ENCODE data around the gene IQGAP2.
A peak's percentile ranks its signal among the peaks of the same experiment; 100 is the strongest.

Gene IQGAP2

DNA sequence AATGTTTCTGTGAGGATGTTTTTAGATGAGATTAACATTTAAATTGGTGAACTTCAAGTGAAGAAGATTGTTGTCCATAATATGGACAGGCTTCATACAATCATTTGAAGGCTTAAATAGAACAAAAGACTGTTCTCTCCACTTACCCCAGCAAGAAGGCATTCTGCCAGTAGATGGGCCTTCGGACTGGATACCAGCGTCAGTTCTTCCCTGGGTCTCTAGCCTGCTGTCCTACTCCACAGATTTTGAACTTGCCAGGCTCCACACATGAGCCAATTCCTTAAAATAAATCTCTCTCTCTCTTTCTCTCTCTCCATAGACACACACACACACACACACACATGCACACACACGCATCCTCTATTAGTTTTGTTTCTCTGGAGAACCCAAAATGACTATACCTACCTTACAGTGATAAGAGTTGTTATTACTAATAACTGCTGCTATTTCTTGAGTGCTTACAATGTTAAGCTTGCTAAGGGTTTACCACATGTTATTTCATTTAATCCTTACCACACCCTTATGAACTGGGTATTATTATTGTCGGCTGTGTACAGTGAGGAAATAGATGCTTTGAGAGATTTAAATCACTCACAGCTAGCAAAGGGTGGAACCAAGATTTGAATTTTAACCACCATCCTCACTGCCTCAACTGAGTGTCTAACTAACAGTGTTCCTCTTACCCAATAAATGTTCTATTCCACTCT lies 19.8 kb upstream of the IQGAP2 start:
- no peak for DNase-seq (ENCODE audit: low spot score)

DNA sequence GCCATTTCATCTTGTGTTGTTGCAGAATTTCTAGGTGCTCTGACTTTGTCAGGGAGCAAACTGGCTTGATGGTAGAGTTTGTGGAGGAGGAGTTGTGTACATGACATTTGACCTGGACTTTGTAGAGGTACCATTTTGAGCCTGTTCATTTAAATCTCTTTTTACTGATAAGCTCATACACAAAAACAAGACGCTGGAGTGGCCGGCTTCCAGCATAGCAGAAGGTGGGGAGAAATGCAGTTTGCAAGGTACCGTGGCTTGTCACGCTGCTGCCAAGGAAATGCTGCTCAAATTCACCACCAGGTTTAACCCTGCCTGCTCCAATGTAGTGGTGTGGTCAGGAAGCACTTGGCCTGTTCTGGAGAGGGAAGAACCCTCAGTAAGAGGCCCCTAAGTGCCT lies 18.9 kb upstream of the IQGAP2 start:
- DNase-seq (ENCODE audit: low spot score), result no peak

DNA sequence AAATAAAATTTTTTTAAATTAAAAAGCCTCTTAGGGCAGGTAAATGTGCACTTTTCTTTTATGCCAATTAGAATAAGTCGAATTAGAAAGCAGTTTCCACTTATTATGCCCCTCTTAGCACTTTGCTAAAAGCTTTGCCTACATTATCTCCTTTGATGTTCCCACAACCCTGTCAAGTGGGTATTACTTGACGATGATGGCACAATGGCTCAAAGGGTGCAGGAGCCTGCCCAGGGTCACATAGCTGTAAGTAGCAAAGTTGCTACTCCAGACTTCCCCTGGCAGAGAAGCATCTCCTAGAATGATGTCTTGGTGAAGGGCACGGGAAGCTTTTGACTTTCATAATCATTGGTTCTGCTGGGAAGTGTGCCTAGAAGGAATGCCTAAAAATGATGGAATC lies 18.4 kb upstream of the IQGAP2 start:
- no peak for DNase-seq (ENCODE audit: low spot score)

DNA sequence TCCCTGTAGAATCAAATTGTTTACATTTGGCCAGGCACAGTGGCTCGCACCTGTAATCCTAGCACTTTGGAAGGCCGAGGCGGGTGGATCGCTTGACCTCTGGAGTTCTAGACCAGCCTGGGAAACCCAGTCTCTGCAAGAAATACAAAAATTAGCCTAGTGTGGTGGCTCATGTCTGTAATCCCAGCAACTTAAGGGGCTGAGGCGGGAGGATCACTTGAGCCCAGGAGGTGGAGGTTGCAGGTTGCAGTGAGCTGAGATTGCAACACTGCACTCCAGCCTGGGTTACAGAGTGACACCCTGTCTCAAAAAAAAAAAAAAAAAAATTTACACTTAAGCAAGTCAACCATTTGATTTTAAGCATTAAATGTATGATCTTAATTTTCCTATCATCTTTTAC lies 17.5 kb upstream of the IQGAP2 start:
- no peak for DNase-seq (ENCODE audit: low spot score)

DNA sequence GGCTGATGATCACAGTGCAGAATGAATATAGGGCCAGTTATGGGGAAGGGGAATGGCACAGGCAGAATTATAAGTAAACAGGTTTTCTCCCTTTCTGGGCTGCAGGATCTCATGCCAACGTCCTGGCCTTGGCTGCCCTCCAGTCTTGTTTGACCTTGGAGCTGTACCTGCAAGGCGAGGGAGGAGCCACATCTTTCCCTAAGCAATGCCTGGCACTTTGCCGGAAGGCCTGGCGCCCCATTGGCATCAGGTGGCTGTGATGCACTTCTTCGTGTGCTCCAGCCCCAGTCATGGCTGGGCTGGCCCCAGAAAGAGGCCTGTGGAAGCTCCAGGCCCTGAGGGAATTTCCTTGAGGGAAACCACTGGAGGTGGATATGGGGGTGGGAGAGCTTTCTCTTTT lies 16.7 kb upstream of the IQGAP2 start:
- no peak for DNase-seq (ENCODE audit: low spot score)

DNA sequence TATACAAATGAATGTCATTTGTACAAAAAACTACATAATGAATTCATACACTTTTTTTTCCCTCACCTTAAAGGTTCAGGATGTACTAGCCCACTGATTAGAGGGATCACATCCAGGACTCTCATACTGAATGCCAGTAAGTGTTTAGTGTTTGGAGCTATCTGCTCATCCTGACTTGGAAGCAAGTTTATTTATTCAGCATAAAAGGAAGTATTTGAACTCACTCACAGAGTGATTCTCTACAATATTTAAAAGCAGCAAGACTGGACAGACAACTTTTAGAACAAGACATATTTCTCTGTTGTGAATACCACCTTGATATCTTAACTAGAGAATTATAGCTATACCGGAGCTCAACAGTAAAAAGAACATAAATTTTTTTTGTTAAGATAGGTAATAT lies 14.8 kb upstream of the IQGAP2 start:
- DNase-seq (ENCODE audit: low spot score), result no peak

DNA sequence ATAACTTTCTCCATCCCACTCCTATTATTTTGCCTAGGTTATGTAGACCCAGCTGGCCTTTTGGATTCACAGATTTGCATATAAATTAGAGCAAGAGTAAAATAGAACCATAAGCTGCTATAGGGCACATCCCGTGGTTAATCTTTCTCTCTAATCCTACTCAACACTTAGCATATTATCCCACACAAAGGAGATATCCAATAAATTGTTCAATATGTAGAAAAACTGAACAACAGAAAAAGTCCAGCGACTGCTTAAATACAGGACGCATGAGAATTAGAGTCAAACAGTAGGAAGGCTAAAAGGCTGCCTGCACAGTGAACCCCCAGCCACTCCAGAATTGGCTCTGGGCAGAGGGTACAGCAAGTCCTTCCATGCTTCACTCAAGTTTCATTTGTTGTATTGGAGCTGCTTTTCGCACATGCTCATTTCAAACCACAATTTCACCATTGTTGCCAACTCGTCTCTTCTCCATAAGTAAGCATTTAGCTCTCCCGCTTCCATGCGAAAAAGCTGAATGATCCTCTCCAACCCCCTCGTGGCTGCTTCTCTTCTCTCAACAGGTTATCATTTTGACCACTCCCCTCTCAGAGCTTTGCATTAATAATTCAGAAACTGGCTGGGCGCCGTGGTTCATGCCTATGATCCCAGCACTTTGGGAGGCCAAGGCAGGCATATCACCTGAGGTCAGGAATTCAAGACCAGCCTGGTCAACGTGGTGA lies 14.1 kb upstream of the IQGAP2 start:
- DNase-seq (ENCODE audit: low spot score), result no peak

DNA sequence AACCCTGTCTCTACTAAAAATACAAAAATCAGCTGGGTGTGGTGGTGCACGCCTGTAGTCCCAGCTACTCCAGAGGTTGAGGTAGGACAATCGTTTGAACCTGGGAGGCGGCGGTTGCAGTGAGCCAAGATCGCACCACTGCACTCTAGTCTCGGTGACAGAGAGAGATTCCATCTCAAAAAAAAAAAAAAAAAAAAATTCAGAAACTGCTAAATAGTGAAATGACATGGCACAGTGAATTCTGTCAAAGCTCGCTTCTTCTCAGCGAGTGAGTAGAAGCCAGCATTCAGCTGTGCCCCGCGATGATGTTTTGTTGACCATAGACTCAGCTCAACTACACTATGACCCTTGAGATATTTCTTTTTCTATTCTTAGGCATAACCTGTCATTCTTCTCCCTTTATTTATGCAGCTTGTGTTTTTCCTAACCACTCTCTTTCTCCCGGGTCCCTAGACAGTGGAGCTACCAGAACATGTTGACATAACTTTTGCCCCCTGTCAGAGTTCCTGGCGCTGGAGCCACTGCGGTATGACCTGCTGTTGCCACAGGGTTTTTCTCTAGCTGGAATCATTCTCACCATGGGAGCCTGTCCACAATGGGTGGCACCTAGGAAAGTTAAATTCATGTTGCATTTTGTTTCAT lies 13.5 kb upstream of the IQGAP2 start:
- no peak for DNase-seq (ENCODE audit: low spot score)

DNA sequence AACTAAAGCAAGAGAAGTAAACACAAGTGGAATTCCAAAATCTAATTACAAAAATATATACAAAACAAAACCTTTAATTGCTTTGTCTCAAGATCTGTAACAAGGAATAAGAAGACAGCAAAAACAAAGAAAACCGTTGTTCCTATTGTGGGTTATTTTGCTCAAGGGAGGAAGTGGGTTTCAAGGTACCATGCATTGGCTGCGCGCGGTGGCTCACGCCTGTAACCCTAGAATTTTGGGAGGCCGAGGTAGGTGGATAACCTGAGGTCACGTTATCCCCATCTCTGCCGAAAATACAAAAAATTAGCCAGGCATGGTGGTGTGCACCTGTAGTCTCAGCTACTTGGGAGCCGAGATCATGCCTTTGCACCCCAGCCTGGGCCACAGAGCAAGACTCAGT lies 12.1 kb upstream of the IQGAP2 start:
- DNase-seq (ENCODE audit: low spot score), result no peak

DNA sequence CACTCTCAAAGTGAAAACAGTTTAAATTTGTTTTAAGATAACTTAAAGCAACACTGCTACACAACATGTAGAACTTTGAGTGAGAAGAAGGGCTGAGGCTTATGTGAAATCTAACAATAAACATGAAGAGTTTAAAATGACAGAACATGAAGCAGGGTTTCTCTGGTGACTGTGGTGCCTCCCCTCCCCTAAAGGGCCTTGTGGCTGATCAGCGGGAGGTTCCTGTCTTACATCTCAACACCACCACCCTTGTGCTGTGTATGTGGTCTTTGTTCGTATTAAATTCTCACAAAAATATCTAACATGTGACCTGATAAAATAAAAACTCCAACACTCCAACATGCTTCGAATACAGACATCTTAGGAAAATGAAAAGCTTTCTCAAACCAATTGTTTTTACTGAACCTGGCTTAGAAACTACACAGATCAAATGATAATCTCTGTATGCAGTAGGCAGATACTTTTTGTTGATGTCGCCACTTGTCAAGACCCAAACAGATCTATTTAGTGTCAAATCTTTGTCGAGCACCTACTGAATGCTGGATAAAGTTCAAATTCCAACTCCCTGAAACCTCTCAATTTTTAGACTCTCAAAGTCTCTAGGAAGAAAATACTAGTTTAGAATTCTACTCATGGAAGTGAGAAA lies 9.9 kb upstream of the IQGAP2 start:
- DNase-seq (ENCODE audit: low spot score), result no peak

DNA sequence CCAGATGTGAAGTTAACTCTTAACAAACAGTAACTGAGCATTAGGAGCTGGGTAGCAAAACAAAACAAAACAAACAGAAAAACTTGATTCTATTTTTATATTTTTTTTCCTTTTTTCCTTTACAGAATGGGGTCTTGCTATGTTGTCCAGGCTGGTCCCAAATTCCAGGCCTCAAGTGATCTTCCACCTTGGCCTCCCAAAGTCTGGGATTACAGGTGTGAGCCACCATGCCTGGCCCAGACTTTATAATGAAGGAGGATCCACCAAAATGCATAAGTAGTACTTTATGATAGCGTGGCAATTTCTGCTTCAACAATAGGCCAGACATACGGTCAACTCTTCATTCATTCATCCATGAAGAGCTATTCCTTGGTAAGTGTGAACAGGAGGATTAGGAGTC lies 5.9 kb upstream of the IQGAP2 start:
- no peak for DNase-seq (ENCODE audit: low spot score)

DNA sequence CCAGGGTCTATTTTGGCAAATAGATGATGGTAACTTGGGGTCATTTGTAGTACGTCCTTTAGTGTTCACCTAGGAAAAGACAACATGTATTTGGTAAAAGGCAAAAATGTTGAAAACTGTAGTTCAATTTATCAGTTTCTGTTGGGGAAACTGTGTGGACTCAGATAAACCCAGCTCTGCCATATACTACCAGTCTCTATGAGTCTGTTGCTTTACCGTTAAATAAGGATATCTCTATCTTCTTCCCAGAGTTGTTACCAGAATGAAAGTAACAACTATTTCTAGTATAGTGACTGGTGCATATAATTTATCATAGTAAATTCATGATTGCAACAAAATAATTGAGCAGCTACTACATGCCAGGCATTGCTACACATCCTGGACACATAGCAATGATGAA lies 3.8 kb upstream of the IQGAP2 start:
- DNase-seq (ENCODE audit: low spot score), result no peak

DNA sequence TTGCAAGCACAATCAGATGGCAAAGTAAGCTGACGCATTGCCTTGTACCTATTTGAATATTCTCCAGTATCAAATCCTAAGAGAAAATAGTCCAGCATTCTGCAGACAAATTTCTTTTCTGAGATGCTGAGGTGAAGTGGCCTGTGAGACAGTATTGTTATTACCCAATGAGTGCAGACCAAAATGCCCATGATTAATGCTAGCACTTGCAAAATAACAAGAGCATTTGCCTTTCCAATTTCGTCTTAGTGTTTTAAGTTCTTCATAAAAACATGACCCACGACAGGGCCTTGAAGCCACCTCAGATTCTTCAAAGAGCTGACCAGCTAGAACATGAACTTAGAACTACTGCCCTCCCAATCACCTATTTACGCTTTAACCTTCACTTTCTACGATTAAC lies 2.6 kb upstream of the IQGAP2 start:
- no peak for DNase-seq (ENCODE audit: low spot score)

DNA sequence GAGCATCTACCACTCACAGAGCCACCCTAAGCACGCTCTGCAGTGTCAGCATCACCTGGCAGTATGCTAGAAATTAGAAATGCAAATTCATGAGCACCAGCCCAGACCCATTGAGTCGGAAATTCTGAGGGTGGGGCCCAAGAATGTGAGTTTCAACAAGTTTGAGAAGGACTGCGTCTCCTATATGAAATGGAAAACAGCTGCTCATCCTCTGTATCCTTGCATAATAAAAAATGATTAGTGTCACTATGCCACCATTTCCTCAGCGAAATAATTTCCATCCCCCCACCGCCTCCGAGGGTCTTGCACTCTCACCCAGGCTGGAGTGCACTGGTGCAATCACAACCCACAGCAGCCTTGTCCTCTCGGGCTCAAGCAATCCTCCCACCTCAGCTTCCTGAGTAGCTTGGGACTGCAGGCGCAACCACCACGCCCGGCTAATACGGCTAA lies 1.3 kb upstream of the IQGAP2 start:
- DNase-seq (ENCODE audit: low spot score), result peak; percentile 64

DNA sequence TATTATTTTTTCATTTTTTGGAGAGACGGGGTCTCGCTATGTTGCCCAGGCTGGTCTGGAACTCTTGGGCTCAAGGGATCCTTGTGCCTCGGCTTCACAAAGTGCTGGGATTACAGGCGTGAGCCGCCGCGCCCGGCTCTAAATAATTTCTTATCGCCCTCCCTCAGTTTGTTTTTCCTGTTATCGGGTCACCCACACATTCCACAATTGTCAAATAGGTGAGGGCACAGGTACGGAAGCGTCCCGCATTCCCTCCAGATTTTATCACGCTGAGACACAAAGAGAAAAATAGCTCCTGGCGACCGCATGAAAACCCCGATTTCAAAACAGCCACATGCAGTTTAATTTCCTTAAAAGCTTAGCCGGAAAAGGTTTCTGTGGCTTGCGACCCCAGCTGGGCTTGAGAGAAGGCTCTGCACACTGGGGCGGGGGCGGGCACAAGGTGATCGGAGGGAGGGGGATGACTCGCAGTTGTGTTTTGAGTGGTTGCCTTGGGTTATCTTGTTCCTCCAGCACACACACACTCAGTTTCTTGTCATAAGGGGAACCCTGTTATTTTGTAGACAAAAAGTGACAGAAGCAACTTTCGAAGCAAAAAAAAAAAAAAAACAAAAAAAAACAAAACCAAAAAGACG lies 717 bp upstream of the IQGAP2 start:
- peak; percentile 80 for DNase-seq (ENCODE audit: low spot score)

DNA sequence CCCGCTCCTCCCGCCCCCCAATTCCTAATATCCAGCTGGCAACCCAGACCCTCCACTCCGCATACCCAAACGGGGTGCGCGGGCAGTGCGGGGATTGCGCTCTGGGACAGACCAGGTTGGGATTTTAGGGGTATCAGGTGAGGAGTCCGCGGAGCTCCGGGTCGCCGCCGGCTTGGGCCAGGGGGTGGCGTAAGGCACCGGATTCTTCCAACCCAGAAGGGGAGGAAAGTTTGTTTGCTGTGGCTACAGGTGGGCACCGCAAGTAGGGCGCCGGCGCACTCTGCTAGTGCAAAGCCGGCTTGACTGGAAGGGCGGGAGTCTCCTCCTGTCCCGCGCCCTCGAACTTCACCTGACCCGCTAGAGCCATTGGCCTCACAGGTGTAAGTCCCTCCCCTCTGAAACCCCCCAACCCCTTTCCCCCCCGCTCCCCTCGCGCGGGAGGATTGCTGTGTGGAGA lies 709 bp downstream of the IQGAP2 start:
- DNase-seq (ENCODE audit: low spot score), result no peak

DNA sequence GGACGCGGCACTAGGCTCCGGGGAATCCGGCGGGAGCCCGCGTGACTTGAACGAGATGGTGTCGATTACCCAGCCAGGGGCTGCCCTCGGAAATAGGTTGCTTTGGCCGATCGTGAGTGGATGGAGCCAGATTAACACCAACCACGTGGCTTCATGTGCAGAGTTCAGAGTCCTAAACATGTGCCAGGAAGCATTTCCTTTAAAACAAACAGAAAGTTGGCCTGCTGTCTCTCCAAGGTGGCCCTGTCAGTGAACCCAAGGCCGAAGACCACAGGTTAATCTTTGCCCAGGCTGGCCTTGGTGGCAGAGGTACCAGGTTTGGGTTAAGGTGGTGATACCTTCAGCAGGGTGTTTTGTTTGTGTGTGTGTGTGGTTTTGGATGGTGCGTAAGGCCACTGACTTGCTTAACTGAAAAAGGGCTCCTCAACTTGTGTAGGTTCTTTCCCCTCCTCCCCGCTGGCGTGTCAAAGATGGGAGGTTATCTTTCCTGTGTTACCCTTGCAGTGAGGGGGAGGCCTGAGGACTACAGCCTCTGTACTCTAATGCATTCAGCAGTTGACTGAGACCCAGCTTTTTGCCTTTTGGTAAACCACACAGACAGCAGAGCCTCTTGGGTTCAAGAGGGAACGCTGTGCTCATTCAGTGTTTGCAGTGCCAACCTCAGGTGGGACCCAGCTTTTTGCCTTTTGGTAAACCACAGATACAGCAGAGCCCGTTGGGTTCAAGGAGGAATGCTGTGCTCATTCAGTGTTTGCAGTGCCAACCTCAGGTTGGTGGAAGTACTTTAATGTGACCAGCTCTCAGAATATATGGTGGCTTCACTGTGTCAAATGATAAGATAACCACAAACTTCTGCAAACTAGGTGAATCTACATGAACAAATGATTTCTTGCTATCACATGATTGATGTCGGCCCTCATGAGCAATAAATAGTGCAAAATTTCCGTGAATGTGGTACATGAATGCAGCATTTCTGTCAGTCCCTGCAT lies 1.4 kb downstream of the IQGAP2 start:
- DNase-seq (ENCODE audit: low spot score), result peak; percentile 8

DNA sequence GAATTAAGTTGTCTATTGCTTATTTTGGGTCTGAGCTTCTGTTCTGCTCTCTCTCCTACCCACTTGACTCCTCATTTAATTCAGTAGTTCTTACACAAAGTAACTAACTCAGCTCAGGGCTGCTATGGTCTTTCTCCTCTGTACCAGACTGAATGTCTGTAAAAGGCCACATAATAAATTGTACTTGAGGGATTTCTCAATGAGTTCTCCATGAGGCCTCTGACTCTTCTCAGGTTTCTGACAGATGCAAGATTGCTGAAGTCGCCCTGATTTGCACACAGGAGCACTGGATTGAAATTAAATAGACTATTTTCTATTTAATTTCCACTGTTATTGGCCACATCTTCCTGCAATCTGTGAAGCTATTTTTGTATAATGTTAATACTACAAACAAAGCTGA lies 2.9 kb downstream of the IQGAP2 start:
- DNase-seq (ENCODE audit: low spot score), result no peak

DNA sequence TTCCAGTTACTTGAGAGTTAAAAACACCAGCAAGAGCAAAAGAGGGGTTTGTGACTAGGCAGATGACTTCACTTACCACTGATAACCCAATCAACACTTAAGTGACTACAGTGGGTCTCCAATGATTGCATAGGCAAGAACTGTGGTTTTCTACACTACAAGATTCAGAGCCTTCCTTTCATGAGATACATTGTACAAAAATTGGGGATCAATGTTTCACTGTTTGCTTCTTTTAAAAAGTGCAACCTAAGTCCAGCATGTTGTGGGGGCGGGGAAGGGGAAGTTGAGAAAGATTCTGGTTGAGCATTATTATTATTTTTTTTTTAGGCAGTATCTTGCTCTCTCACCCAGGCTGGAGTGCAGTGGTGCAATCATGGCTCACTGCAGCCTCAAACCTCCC lies 3.6 kb downstream of the IQGAP2 start:
- DNase-seq (ENCODE audit: low spot score), result no peak

DNA sequence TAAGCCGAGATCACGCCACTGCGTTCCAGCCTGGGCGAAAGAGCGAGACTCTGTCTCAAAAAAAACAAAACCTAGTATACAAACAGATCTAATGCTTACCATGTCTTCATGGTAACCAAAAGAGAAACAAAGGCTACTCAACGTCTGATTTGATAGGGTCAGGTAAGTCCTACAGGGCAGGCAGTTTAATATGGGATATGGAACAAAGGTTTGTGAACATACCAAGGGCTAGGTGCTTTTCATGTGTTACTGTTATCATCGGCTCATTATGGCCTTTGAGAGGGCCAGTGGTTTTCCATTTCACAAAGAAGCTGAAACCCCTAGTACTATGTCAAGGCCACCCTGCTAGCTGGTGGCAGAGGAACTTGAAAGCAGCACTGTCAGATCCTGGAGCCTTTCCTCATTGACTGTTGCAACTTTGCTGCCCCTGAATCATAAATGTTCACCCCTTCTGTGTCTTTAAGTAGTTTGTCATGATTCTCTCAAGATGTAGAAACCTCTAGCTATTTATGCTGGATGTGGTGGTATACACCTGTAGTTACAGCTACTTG lies 5.1 kb downstream of the IQGAP2 start:
- DNase-seq (ENCODE audit: low spot score), result no peak

DNA sequence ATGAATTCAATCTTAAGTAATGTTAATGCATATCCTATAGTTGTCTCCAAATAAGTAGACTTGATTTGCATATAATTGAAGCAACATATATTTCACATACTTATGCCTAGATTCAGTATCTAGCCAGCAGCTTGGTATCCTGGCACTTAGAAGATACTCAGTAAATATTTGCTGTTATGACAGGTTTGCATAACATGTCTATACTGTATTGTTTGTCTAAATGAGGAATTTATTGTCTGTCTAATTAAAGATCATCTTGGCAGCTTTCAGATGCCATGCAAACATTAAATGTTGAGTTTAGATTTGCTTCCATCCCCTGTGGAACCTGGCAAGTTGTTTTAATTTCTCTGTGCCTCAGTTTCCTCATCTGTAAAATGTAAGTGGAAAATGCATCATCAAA lies 9.4 kb downstream of the IQGAP2 start:
- no peak for DNase-seq (ENCODE audit: low spot score)

All from NAMALWA (cell line).